Mammary epithelial cell (primary cell): Measurements from ENCODE around the gene NKD1.

Source experiments
- EZH2 ChIP-seq: IDR thresholded peaks from 2 replicates; pipeline ENCODE4 v1.6.1; 2012; ENCODE audit warnings: low read length, inconsistent platforms, borderline replicate concordance
- TF ChIP-seq, protein P1 (sequence below), 2 donors: IDR thresholded peaks in 1 of 2; conservative IDR thresholded peaks in 1 of 2; 2 replicates each; pipeline ENCODE4 v1.5.1; 2011 to 2012; ENCODE audit warnings: inconsistent platforms in 2 of 2, low read length in 2 of 2, mild to moderate bottlenecking in 2 of 2, control low read depth in 1 of 2, low read depth in 1 of 2; ENCODE audit not compliant: insufficient read depth in 1 of 2; ENCODE audit errors: extremely low read depth in 1 of 2

DNA sequence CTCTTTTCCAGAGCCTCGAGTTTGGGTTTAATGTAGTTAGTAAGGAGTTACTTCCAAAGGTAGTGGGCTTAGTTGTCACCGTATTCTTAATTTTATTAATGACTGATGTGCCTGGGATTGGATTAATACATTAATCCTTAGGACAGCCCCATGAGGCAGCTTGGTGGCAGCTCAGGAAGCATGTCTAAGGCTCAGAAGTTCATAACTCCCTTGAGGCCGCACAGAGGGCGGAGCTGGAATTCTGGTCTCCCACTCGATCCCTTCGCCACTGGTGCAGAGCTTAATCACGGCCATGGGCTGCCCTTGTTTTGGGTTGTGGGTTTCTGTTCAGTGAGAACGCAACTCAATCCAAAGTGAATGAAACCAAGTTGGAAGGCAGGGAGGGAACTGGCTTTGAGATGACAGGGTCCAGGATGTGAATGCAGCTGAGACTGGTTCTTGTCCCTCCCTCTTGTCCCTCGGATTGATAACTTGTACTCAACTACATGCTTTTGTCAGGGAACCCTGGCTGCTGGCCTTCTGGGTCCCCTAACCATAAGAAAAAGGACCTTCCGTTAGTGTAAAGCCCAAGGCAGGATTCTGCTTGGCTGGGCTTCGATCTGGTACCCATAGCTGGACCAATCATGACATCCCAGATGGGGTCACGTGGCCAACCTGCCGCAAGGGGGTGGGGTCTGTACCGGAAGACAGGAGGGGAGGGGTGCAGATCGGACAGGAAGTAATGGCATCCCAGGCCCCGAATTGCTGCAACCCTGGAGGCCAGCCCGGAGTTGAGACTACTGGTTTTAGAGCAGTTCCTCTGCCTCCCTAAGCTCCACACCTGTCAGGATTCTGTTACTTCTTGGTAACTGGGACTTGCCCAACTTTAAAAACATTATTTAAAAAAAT lies 87.6 kb downstream of the NKD1 start:
- TF ChIP-seq, protein P1, sequence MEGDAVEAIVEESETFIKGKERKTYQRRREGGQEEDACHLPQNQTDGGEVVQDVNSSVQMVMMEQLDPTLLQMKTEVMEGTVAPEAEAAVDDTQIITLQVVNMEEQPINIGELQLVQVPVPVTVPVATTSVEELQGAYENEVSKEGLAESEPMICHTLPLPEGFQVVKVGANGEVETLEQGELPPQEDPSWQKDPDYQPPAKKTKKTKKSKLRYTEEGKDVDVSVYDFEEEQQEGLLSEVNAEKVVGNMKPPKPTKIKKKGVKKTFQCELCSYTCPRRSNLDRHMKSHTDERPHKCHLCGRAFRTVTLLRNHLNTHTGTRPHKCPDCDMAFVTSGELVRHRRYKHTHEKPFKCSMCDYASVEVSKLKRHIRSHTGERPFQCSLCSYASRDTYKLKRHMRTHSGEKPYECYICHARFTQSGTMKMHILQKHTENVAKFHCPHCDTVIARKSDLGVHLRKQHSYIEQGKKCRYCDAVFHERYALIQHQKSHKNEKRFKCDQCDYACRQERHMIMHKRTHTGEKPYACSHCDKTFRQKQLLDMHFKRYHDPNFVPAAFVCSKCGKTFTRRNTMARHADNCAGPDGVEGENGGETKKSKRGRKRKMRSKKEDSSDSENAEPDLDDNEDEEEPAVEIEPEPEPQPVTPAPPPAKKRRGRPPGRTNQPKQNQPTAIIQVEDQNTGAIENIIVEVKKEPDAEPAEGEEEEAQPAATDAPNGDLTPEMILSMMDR (conservative IDR thresholded peaks at IDR 0.05 in 1 of 2, IDR thresholded peaks at IDR 0.05 in 1 of 2; ENCODE audit: extremely low read depth in 1 of 2, insufficient read depth in 1 of 2, low read depth in 1 of 2, low read length in 2 of 2), result no peak
- TF ChIP-seq EZH2, result no peak
